Measurements from ENCODE around the gene FRMD4A. TPM values are rescaled to one million over a fixed set of nuclear protein-coding genes. Genes with fewer than 3 reads are reported as not detected.

FRMD4A gene
- total RNA-seq, 2 experiments from 2014 or later, result 0.17 TPM; not detected in 1

GRCh38 chr10:14358886-14359573, 28.3 kb upstream of the FRMD4A start:
- Histone ChIP-seq H3K79me2 (ENCODE audit: insufficient read depth, low read depth, low read length) (no peaks in the 10 kb centered on the region), H2AFZ (ENCODE audit: low read length) (no peak overlapping the region), H3K4me3 (ENCODE audit: low read depth, low read length, poor library complexity, severe bottlenecking) (no peak overlapping the region), H3K9me3 (ENCODE audit: low read length) (no peaks in the 10 kb centered on the region), H3K27ac (ENCODE audit: low read depth, low read length, poor library complexity, severe bottlenecking) (no peak overlapping the region), H4K20me1 (ENCODE audit: insufficient read depth, low read length) (no peaks in the 10 kb centered on the region), H3K9me2 (ENCODE audit: insufficient read depth, low read length) (no peaks in the 10 kb centered on the region), H3K36me3 (ENCODE audit: insufficient read depth, low read length) (no peaks in the 10 kb centered on the region), H3K4me1 (ENCODE audit: insufficient read depth, low read length, poor library complexity, severe bottlenecking) (no peaks in the 10 kb centered on the region), H3K4me2 (ENCODE audit: low read length) (no peak overlapping the region)
- TF ChIP-seq CTCF (conservative IDR thresholded peaks at IDR 0.05; ENCODE audit: low read length) (no peak), EZH2phosphoT487 (IDR thresholded peaks at IDR 0.05; ENCODE audit: borderline replicate concordance, low read depth, low read length) (no peak)
- ChIA-PET POLR2A (interaction anchor here (0.6 kb wide), 1 partner anchor 14 kb away, joined by 3 read pairs; no protein-coding TSS in a partner anchor), CTCF (ENCODE audit: unreplicated experiment) (no interaction called here)
- no peak for DNase-seq (ENCODE audit: low spot score)
- intact Hi-C loops (cut with micrococcal nuclease; ENCODE audit: unreplicated experiment), result no loop called here
- BruUV-seq (replicated peaks), result no TSS peak

- Histone ChIP-seq H3K79me2 (ENCODE audit: insufficient read depth, low read depth, low read length) (no peaks in the 10 kb centered on the region), H3K9me2 (ENCODE audit: insufficient read depth, low read length) (no peaks in the 10 kb centered on the region), H4K20me1 (ENCODE audit: insufficient read depth, low read length) (no peaks in the 10 kb centered on the region), H3K27ac (ENCODE audit: low read depth, low read length, poor library complexity, severe bottlenecking) (no peak overlapping the region), H2AFZ (ENCODE audit: low read length) (no peak overlapping the region), H3K36me3 (ENCODE audit: insufficient read depth, low read length) (no peaks in the 10 kb centered on the region), H3K4me2 (ENCODE audit: low read length) (no peak overlapping the region), H3K9me3 (ENCODE audit: low read length) (no peaks in the 10 kb centered on the region), H3K4me1 (ENCODE audit: insufficient read depth, low read length, poor library complexity, severe bottlenecking) (no peaks in the 10 kb centered on the region), H3K4me3 (ENCODE audit: low read depth, low read length, poor library complexity, severe bottlenecking) (no peak overlapping the region)
- BruUV-seq (replicated peaks), result no TSS peak
- DNase-seq (ENCODE audit: low spot score), result no peak
- ChIA-PET CTCF (ENCODE audit: unreplicated experiment) (no interaction called here), POLR2A (no interaction called here)
- intact Hi-C loops (cut with micrococcal nuclease; ENCODE audit: unreplicated experiment), result no loop called here
- TF ChIP-seq EZH2phosphoT487 (IDR thresholded peaks at IDR 0.05; ENCODE audit: borderline replicate concordance, low read depth, low read length), result no peak
These were observed 26.2 kb upstream of the FRMD4A start for GRCh38 chr10:14356921-14357320.

GRCh38 chr10:14355750-14356149, 25.0 kb upstream of the FRMD4A start:
- H3K4me3 ChIP-seq (ENCODE audit: low read depth, low read length, poor library complexity, severe bottlenecking), result no peak overlapping the region
- DNase-seq (ENCODE audit: low spot score), result no peak
- no TSS peak for BruUV-seq (replicated peaks)
- H3K4me1 ChIP-seq (ENCODE audit: insufficient read depth, low read length, poor library complexity, severe bottlenecking), result no peaks in the 10 kb centered on the region
- no peaks in the 10 kb centered on the region for H3K36me3 ChIP-seq (ENCODE audit: insufficient read depth, low read length)
- H3K27ac ChIP-seq (ENCODE audit: low read depth, low read length, poor library complexity, severe bottlenecking), result no peak overlapping the region
- H3K79me2 ChIP-seq (ENCODE audit: insufficient read depth, low read depth, low read length), result no peaks in the 10 kb centered on the region
- intact Hi-C loops (cut with micrococcal nuclease; ENCODE audit: unreplicated experiment), result no loop called here
- H3K4me2 ChIP-seq (ENCODE audit: low read length), result no peak overlapping the region
- no peaks in the 10 kb centered on the region for H4K20me1 ChIP-seq (ENCODE audit: insufficient read depth, low read length)
- no peak overlapping the region for H2AFZ ChIP-seq (ENCODE audit: low read length)
- ChIA-PET CTCF (ENCODE audit: unreplicated experiment) (no interaction called here), POLR2A (interaction anchor here (0.6 kb wide), 1 partner anchor 15 kb away, joined by 3 read pairs; no protein-coding TSS in a partner anchor)
- no peaks in the 10 kb centered on the region for H3K9me3 ChIP-seq (ENCODE audit: low read length)
- H3K9me2 ChIP-seq (ENCODE audit: insufficient read depth, low read length), result no peaks in the 10 kb centered on the region
- TF ChIP-seq EZH2phosphoT487 (IDR thresholded peaks at IDR 0.05; ENCODE audit: borderline replicate concordance, low read depth, low read length) (no peak), CTCF (conservative IDR thresholded peaks at IDR 0.05; ENCODE audit: low read length) (no peak)
